Stimulated activated CD8-positive, alpha-beta memory T cell treated with anti-CD3 and anti-CD28 coated beads, Interleukin-4, amount 100 ng/mL, for 1 hour (primary cell): ENCODE measurements around the gene LRRN2.

Experiments used
- DNase-seq, 2 donors: peaks; one replicate each; pipeline ENCODE4 v3.0.0-alpha.2; 2020; ENCODE audit warnings: low read depth in 2 of 2, low spot score in 1 of 2

The LRRN2 gene

DNA sequence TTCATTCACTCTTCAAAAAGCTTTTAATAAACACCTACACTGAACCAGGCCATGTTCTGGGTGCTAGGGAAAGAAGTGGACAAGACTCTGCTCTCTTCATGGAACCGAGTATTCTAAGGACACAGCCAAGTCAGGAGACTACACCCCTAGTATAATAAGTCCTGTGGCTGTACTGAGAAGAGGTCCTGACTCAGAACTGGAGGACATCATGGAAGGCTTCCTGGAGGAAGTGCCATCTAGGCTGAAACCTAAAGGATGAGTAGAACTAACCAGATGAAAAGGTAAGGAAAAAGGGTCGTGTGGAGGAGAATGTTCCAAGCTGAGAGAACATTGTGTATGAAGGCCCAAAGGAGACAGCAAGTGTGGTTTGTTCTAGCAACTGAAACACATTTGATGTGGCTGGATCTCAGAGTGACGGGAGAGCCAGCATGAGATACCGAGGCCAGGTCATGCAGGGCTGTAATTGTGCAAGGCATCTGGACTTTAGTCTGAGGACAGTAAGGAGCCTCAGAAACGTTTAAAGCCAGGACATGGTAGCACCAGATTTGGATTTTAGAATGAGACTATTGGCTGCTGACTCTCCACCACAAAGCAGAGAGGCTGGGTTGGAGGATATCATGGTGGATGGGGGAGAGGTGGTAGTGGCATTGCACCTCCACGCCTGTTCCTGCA, 82.5 kb downstream of the LRRN2 start:
- no peak for DNase-seq

GRCh38 chr1:204602111-204602579, 83.4 kb downstream of the LRRN2 start:
- DNase-seq, result no peak

DNA sequence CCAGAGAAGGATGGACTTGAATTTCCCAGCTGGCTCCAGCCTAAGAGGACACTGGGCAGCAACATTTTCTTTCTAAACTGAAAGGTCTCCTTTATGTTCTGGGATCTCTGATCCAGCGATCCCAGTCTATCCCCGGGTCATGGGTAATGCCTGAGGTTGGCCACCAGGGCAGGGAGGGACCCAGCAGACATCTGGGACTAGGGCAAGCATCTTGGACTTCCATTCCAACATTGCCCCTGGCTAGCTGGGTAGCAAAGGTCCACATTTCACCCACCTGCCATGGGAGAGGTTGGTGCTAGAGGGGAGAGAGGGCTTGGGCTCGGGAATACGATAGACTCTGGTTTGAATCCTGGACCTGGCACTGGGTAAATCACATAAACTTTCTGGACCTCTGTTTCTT, 84.6 kb downstream of the LRRN2 start:
- DNase-seq, result no peak

- DNase-seq, result no peak
These were observed 85.3 kb downstream of the LRRN2 start for GRCh38 chr1:204600203-204600602.

DNA sequence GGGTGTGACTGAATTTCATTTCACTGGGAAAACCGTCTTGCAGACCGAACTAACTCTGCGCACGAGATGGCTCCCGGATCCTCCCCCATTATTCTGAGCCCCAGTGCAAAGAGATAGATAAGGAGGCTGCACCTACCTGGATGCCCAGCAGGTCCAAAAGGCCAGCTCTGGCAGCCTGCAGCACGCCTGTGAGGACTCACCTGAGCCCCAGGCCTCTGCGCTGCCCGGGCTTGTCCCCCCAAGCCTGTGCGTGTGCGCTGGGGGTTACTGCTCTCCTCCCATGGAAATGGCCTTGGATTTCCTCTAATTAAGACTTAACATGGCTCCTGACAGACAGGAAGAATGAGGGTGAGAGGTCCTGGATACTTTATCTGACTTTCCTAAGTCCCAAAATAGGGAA, 85.9 kb downstream of the LRRN2 start:
- DNase-seq, result no peak

DNA sequence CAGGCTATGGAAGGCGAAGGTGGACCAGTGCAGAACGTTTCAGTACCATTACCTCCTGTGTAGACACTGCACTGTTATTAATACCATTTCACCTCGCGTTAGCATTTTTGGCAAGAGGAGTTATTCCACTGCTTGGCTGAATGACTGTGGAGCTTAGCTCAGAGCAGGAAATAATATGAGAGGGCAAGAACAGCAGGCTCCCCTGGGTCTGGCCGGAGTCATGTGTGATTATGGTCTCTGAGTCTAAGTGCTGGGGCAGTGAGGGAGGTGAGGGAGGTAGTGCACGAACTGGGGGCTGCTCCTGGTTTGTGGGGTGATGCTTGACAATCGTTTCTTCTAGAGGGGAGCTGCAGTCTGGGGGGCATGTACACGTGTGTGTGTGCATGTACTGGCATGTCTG, 86.4 kb downstream of the LRRN2 start:
- no peak for DNase-seq

DNA sequence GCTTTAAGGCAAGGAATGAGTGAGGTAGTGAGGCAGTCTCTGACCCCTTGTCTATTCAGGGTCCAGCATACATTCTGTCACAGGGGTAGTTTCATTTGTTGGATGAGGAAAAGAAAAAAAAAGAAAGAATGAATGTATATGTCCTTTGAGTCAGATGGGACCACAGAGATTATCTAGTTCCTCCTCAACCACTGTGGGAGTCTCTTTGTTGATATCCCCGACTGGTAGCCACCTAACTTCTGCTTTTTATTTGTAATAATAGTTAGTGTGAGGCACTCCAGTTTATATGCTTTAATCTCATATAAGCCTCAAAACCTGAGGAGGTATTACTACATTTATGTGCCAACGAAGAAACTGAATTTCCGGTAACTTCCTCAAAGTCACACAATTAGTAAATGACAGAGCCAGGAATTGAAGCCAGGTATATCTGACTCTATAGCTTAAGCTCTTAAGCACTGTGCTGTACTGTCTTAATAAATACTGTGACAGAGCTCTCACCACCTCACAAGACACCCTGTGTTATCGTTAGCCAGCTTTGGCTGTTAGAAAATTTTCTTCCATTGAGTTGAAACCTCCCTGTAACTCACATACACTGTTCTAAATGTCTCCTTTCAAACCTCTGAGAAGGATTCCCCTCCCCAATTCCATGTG, 87.1 kb downstream of the LRRN2 start:
- DNase-seq, result no peak

- no peak for DNase-seq
These were observed 93.1 kb downstream of the LRRN2 start for GRCh38 chr1:204592246-204592948.

GRCh38 chr1:204591473-204592090, 94.0 kb downstream of the LRRN2 start:
- DNase-seq, result no peak

DNA sequence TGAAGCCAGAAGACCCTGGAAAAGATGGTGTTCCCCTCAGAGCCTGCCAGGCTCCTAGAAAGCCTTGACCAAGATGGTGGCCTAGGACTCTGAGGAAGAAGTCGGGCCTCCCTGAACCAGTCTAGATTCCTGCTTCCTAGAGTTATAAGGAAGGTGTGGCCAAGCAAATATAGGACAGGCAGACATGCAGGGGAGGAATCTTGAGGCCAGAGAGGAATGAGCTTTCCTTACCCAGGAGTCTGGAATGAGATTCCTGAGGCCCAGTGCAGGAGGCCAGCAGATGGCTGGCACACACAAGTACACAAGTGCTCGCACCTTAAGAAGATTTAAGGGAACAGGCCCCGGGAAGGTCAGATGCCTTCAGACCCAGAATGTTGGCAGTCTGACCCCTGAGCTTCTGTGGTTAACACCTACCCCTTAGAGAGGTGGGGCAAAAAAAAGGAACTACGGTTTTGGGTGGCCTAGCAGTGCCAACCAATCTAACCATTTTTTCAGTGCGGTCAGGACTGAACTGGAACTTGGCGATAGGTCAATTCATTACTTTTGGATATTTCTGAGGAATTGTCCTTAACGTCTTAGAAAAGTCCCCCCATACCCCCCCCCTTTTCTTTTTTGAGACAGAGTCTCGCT, 96.0 kb downstream of the LRRN2 start:
- no peak for DNase-seq

DNA sequence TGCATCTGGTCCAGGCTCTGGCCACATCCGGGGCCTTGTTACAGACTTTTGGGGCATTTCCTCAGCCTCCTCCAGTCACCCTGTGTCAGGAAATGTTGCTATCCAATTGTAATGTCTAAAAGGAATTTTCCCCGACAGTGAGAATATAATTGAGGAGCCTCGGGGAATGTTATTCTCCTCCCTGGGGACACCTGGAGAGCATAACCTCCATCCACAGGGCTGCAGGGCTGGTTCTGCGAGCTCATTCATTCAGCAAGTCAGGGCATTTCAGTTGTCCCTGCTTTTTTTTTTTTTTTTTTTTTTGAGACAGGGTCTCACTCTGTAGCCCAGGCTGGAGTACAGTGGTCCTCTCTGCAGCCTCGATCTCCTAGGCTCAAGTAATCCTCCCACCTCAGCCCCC, 96.7 kb downstream of the LRRN2 start:
- no peak for DNase-seq

DNA sequence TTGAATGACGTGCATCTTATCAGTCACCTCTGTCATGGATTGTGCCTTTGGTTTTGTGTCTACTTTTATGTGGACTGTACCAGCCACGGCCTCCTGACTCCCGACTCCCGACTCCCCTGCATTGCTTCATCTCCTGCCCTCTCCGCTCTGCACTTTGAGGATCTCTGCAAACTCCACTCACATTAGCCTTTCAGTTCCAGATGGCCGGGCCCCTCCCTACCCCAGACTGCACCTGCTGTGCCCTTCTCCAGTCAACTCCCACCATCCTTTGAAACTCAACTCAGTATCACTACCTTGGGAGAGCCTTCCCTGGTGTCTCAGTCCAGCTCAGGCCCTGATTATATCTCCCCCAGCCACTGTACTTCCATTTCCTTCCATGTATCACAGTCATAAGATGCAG, 97.9 kb downstream of the LRRN2 start:
- DNase-seq, result no peak

DNA sequence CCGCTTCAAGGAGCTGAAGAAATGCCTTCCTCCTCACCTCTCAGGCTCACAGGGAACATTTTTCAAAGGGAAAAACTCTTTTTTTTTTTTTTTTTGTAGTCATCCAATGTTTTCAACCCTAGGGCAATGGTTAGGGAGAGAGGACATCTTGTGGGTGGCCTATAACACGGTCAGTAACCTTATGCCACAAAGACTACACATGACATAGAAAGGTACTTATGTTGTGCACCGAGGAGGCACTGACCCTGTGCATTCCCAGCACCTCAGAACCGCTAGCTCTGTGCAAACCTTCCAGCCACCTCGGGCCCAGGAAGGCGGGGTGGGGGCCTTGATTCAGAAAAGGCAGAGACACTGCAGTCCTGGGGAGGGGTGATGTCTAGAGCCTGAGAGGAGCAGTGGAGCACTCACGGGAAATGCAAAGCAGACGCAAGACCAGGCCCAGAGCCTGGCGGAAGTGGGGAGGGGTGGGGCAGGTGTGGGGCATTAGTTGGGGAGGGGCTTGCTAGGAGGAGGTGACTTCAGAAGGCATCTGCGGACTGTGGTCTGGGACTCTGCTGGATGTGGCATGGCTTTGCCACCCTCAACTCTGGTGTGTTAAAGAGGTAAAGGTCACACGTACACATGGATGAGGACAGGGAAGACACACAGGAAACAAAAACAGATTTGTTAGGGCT, 100.7 kb downstream of the LRRN2 start:
- DNase-seq, result no peak

GRCh38 chr1:204583909-204584632, 101.5 kb downstream of the LRRN2 start:
- no peak for DNase-seq

GRCh38 chr1:204581759-204582158, 103.8 kb downstream of the LRRN2 start:
- DNase-seq, result no peak

DNA sequence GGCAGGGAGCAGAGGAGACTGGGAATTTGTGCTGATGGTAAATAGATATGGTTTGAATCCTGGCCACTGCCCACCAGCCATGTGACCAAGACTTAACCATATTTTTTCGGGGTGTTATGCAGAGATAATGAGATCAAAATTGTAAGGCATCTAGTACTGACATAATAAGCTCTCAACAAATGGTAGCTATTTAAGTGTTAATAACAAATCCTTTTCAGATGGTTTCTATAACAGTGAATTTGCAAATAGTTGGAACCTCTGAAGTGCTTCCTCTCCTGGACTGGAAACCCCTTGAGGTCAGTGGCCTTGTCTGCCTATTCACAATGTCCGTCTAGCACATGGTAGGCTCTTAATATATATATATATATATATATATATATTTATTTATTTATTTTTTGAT, 104.7 kb downstream of the LRRN2 start:
- no peak for DNase-seq

DNA sequence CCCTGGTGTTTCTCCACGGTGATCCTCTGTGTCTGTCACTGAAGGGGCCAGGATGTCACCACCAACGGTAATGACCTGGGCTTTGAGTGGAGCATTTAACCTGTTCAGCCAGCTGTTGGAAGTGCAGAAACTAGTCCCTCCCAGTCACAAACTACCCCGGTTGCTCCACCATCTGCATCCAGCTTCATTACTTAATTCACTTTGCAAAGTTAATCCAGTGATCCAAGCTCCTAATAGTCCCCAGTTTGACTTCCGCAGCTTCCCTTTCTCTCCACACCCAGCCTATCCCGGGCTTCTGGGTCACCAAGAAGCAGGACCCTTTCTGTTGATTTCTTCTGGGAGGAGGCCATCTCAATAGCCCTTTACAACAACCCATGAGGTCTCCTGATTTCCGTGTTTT, 105.9 kb downstream of the LRRN2 start:
- no peak for DNase-seq

GRCh38 chr1:204578867-204579664, 106.5 kb downstream of the LRRN2 start:
- DNase-seq, result no peak

DNA sequence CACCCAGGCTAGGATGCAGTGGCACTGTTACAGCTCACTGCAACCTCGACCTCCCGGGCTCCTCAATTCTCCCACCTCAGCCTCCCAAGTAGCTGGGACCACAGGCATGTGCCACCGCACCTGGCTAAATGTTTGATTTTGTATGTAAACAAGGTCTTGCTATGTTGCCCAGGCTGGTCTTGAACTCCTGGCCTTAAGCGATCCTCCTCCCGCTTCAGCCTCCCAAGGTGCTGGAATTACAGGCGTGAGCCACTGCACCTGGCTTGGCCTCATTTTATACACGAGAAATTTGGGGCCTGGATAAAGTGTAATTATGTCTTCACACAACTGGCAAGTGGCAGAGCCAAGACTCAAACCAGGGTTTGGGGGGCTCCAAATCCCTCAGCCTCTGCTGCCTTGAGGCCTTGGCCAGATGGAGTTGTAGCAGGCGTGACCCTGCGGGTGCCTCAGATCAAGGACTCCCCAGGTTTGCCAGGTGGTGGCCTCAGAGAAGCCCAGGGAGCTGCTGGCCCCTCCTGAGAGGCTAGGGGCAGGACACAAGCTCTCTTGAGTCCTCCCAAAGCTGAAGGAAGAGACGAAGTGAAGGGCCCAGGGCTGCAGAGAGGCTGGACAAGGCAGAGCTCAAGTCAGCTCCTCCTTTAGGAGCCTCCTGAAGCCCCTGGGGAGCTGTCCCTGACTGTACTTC, 107.6 kb downstream of the LRRN2 start:
- no peak for DNase-seq
